OCI-LY1 (cell line): ENCODE results near the gene CRYBG3.

Experiments
- H2AFZ ChIP-seq: fragments of 200-600 bp; sonication (generic), shearing (Covaris generic); 2 replicates; pipeline ENCODE4 v1.6.0; 2014; ENCODE audit warnings: antibody characterized with exemption, mild to moderate bottlenecking, low read length
- H3F3A ChIP-seq: fragments of 200-600 bp; sonication (generic), shearing (Covaris generic); 2 replicates; pipeline ENCODE4 v1.6.0; 2014; ENCODE audit warnings: mild to moderate bottlenecking, antibody characterized with exemption, low read length, moderate library complexity; ENCODE audit not compliant: insufficient read depth
- H3K27ac ChIP-seq: fragments of 200-600 bp; sonication (generic); 2 replicates; pipeline ENCODE4 v1.5.1; 2014; ENCODE audit warnings: low read length, mixed run types, mild to moderate bottlenecking, low read depth; ENCODE audit not compliant: poor library complexity, severe bottlenecking
- H3K27me3 ChIP-seq: fragments of 200-600 bp; sonication (generic); 2 replicates; pipeline ENCODE4 v1.6.0; 2014; ENCODE audit warnings: antibody characterized with exemption, mild to moderate bottlenecking, low read length, moderate library complexity; ENCODE audit not compliant: insufficient read depth
- H3K36me3 ChIP-seq: fragments of 200-600 bp; sonication (generic); 2 replicates; pipeline ENCODE4 v1.6.1; 2014; ENCODE audit warnings: mild to moderate bottlenecking, antibody characterized with exemption, low read length, moderate library complexity, mixed read lengths; ENCODE audit not compliant: insufficient read depth
- H3K4me1 ChIP-seq: fragments of 200-600 bp; sonication (generic); 2 replicates; pipeline ENCODE4 v1.5.1; 2014; ENCODE audit warnings: mild to moderate bottlenecking, low read length, moderate library complexity; ENCODE audit not compliant: insufficient read depth, severe bottlenecking
- H3K4me2 ChIP-seq: fragments of 200-600 bp; sonication (generic), shearing (Covaris generic); 2 replicates; pipeline ENCODE4 v1.6.1; 2014; ENCODE audit warnings: low read length
- H3K4me3 ChIP-seq: fragments of 200-600 bp; sonication (generic); 2 replicates; pipeline ENCODE4 v1.5.1; 2014; ENCODE audit warnings: low read length, low read depth, mild to moderate bottlenecking, mixed read lengths; ENCODE audit not compliant: poor library complexity, severe bottlenecking
- H3K79me2 ChIP-seq: fragments of 200-600 bp; shearing (Covaris generic); 2 replicates; pipeline ENCODE4 v1.6.1; 2016; ENCODE audit warnings: mixed run types, low read length, mixed read lengths; ENCODE audit not compliant: insufficient read depth
- H3K9ac ChIP-seq: fragments of 200-600 bp; sonication (generic), shearing (Covaris generic); 2 replicates; pipeline ENCODE4 v1.6.1; 2014; ENCODE audit warnings: mild to moderate bottlenecking, low read length, mixed read lengths
- H3K9me2 ChIP-seq: fragments of 200-600 bp; sonication (generic), shearing (Covaris generic); 2 replicates; pipeline ENCODE4 v1.6.1; 2014; ENCODE audit warnings: low read depth, mild to moderate bottlenecking, low read length, mixed read lengths
- H3K9me3 ChIP-seq: fragments of 200-600 bp; shearing (Covaris generic); 2 replicates; pipeline ENCODE4 v1.6.1; 2014; ENCODE audit warnings: low read length, mixed read lengths
- H4K20me1 ChIP-seq: fragments of 200-600 bp; sonication (generic), shearing (Covaris generic); 2 replicates; pipeline ENCODE4 v1.6.0; 2016; ENCODE audit warnings: mild to moderate bottlenecking, low read length; ENCODE audit not compliant: insufficient read depth
- EZH2 ChIP-seq: fragments of 200-600 bp; sonication (generic), shearing (Covaris generic); IDR thresholded peaks from 2 replicates; pipeline ENCODE4 v1.8.0; 2017; ENCODE audit warnings: borderline replicate concordance, mixed run types, mild to moderate bottlenecking, antibody characterized with exemption, low read length, moderate library complexity, mixed read lengths
- TF ChIP-seq, protein P1 (sequence below): fragments of 200-600 bp; sonication (generic), shearing (Covaris generic); IDR thresholded peaks from 2 replicates; pipeline ENCODE4 v1.5.1; 2017; ENCODE audit warnings: mild to moderate bottlenecking, antibody characterized with exemption, low read length, moderate library complexity, mixed read lengths

The CRYBG3 gene

DNA sequence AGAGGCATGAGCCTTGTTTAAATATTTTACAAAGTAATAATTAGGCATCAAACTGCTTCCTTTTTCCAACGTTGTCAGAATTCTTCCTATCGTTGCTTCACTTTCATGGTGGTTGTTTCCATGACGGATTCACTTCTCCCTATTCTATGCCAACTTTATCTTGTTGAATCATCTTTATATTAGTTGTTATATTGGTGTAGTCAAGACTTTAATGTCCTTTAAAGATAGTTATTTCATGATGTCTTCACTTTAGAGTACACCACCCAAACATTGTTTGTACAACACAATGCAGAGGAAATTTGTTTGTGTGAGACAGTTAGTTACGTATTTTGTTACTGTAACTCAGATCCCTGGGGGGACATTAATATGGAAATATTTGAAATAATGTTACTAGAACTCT is 61.9 kb downstream of the CRYBG3 start:
- Histone ChIP-seq H3K9me3 (no peaks in the 10 kb centered on the region), H3K79me2 (no peaks in the 10 kb centered on the region), H3K4me2 (no peak overlapping the region), H3K27ac (no peak overlapping the region), H3K4me3 (no peak overlapping the region), H3K9ac (no peak overlapping the region), H3K4me1 (no peaks in the 10 kb centered on the region), H2AFZ (no peak overlapping the region), H4K20me1 (no peaks in the 10 kb centered on the region), H3K36me3 (no peaks in the 10 kb centered on the region), H3F3A (no peaks in the 10 kb centered on the region), H3K27me3 (no peaks in the 10 kb centered on the region), H3K9me2 (no peaks in the 10 kb centered on the region)
- TF ChIP-seq, protein P1, sequence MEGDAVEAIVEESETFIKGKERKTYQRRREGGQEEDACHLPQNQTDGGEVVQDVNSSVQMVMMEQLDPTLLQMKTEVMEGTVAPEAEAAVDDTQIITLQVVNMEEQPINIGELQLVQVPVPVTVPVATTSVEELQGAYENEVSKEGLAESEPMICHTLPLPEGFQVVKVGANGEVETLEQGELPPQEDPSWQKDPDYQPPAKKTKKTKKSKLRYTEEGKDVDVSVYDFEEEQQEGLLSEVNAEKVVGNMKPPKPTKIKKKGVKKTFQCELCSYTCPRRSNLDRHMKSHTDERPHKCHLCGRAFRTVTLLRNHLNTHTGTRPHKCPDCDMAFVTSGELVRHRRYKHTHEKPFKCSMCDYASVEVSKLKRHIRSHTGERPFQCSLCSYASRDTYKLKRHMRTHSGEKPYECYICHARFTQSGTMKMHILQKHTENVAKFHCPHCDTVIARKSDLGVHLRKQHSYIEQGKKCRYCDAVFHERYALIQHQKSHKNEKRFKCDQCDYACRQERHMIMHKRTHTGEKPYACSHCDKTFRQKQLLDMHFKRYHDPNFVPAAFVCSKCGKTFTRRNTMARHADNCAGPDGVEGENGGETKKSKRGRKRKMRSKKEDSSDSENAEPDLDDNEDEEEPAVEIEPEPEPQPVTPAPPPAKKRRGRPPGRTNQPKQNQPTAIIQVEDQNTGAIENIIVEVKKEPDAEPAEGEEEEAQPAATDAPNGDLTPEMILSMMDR, result no peak
- no peak for TF ChIP-seq EZH2

DNA sequence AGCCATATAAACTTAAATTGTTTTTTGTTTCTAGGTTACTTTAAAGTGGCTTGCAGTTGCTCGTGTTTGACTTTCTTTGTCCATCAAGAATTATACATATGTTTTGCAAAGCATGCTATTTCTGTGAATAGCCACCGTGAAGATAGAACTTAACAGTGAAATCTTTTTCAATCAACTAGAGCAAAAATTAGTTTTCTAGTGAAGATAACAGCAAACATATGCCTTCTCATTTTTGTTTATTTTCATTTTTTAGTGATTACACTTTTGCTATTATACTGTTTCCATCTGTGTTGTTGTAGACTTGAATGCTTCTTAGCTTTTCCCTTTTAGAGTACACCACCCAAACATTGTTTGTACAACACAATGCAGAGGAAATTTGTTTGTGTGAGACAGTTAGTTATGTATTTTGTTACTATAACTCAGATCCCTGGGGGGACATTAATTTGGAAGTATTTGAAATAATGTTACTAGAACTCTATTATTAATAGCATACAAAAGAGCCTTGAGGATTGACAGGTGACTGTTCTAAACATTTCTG is 62.8 kb downstream of the CRYBG3 start:
- no peaks in the 10 kb centered on the region for H3K36me3 ChIP-seq
- no peak overlapping the region for H3K27ac ChIP-seq
- H3K4me1 ChIP-seq, result no peaks in the 10 kb centered on the region
- no peaks in the 10 kb centered on the region for H3K9me3 ChIP-seq
- no peak overlapping the region for H3K4me2 ChIP-seq
- H3K9me2 ChIP-seq, result no peaks in the 10 kb centered on the region
- H3K9ac ChIP-seq, result no peak overlapping the region
- H3F3A ChIP-seq, result no peaks in the 10 kb centered on the region
- no peak overlapping the region for H3K4me3 ChIP-seq
- H3K27me3 ChIP-seq, result no peaks in the 10 kb centered on the region
- no peak overlapping the region for H2AFZ ChIP-seq
- H3K79me2 ChIP-seq, result no peaks in the 10 kb centered on the region
- H4K20me1 ChIP-seq, result no peaks in the 10 kb centered on the region
- TF ChIP-seq, protein P1, result no peak
- TF ChIP-seq EZH2, result no peak

DNA sequence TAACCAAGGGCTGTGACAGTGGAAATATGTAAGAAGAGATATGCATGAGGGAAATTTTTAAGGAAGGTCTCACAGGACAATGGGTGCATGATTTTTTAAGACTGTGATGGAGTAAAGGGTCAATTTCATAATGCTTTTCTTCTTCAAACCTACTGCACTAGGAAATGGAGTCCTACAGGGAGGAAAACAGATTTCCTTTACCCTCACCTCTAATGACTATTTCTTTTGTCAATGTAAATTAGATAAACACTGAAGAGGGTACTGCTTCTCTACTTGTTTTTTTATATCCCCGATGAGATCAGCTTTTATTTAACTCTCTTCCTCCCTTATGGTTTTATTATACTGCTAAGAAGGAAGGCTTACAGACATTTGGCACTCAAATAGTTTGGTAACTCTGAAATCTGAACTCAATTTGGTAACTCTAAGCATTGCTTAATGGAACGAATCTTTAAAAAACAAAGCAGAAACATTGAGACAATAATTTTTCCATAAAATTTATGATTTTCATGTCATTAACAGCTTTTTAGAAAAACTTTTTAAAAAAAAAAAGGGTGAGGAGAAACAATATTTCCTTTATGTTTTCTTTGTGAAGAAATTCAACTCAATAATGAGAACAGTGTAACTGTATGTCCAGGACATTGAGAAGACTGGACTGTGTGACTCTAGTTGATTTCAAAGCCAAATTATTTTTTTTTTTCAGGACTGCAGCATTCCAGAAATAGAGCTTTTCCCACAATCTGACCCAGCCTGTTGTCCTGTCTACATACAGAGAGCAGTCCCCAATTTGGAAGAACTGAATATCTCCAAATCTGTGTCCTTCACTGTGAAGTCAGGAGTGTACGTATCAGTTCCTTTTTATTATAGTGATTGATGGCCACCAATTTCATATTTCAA is 64.4 kb downstream of the CRYBG3 start:
- Histone ChIP-seq H2AFZ (no peak overlapping the region), H3K4me3 (no peak overlapping the region), H3K9me3 (no peaks in the 10 kb centered on the region), H3K36me3 (no peaks in the 10 kb centered on the region), H3F3A (no peaks in the 10 kb centered on the region), H3K27ac (no peak overlapping the region), H3K4me1 (no peaks in the 10 kb centered on the region), H3K9ac (no peak overlapping the region), H3K4me2 (no peak overlapping the region), H3K79me2 (no peaks in the 10 kb centered on the region), H3K9me2 (no peaks in the 10 kb centered on the region), H4K20me1 (no peaks in the 10 kb centered on the region), H3K27me3 (no peaks in the 10 kb centered on the region)
- TF ChIP-seq EZH2, result no peak
- TF ChIP-seq, protein P1, result no peak
